CD4-positive, alpha-beta memory T cell (primary cell): ENCODE data around the gene ASIC4. TPM values are rescaled to one million over a fixed set of nuclear protein-coding genes. Genes with fewer than 3 reads are reported as not detected.

Source experiments
- CTCF ChIA-PET: fragments of 350-600 bp; sonication (Branson Sonifier 250); formaldehyde crosslinking; loops from one replicate; lab custom pipeline; 2021; ENCODE audit warnings: inconsistent platforms; ENCODE audit not compliant: partially characterized antibody; lab: Charles Lee
- POLR2A ChIA-PET: fragments of 350-600 bp; sonication (Branson Sonifier 250); formaldehyde crosslinking; loops from one replicate; lab custom pipeline; 2021; ENCODE audit not compliant: partially characterized antibody; lab: Charles Lee
- DNase-seq, 5 donors: peaks; one replicate each; pipeline versions ENCODE4 v3.0.0 to v3.0.0-alpha.2; 2020 to 2022; ENCODE audit warnings: mixed read lengths in 1 of 5
- H3K27ac ChIP-seq: one replicate; pipeline ENCODE4 v1.7.0; 2013; ENCODE audit warnings: low read depth, low read length
- H3K27me3 ChIP-seq: 2 replicates; pipeline ENCODE4 v1.7.0; 2013; ENCODE audit warnings: mild to moderate bottlenecking, low read length, moderate library complexity; ENCODE audit not compliant: insufficient read depth
- H3K36me3 ChIP-seq: 2 replicates; pipeline ENCODE4 v1.7.0; 2013; ENCODE audit warnings: mild to moderate bottlenecking, low read length, moderate library complexity; ENCODE audit not compliant: insufficient read depth
- H3K4me1 ChIP-seq: 2 replicates; pipeline ENCODE4 v1.7.0; 2013; ENCODE audit warnings: mild to moderate bottlenecking, low read length, moderate library complexity; ENCODE audit not compliant: insufficient read depth
- H3K4me3 ChIP-seq, 2 donors: one replicate each; pipeline ENCODE4 v1.7.0; 2013; ENCODE audit warnings: low read length in 2 of 2, mild to moderate bottlenecking in 1 of 2
- H3K9me3 ChIP-seq, 2 donors: one replicate each; pipeline ENCODE4 v1.7.0; 2013; ENCODE audit warnings: low read length in 2 of 2, control low read depth in 1 of 2; ENCODE audit not compliant: control insufficient read depth in 1 of 2
- H3K27ac Mint-ChIP-seq, 7 donors: one replicate each; pipeline ENCODE4 v1.8.0; 2020 to 2021; ENCODE audit warnings: mixed read lengths in 7 of 7, mild to moderate bottlenecking in 6 of 7, inconsistent platforms in 3 of 7, moderate library complexity in 3 of 7
- H3K27me3 Mint-ChIP-seq, 2 donors: one replicate each; pipeline ENCODE4 v1.8.0; 2020 to 2021; ENCODE audit warnings: mixed read lengths in 2 of 2
- H3K36me3 Mint-ChIP-seq, 2 donors: one replicate each; pipeline ENCODE4 v1.8.0; 2020 to 2021; ENCODE audit warnings: mixed read lengths in 2 of 2, inconsistent platforms in 1 of 2, mild to moderate bottlenecking in 1 of 2
- H3K4me1 Mint-ChIP-seq, 4 donors: one replicate each; pipeline ENCODE4 v1.8.0; 2020 to 2021; ENCODE audit warnings: mixed read lengths in 4 of 4, mild to moderate bottlenecking in 1 of 4
- H3K4me3 Mint-ChIP-seq, 8 donors: one replicate each; pipeline ENCODE4 v1.8.0; 2020 to 2021; ENCODE audit warnings: mixed read lengths in 8 of 8, mild to moderate bottlenecking in 7 of 8, moderate library complexity in 6 of 8, inconsistent platforms in 3 of 8
- H3K9me3 Mint-ChIP-seq, 8 donors: one replicate each; pipeline ENCODE4 v1.8.0; 2020 to 2021; ENCODE audit warnings: mixed read lengths in 8 of 8, mild to moderate bottlenecking in 5 of 8, inconsistent platforms in 3 of 8, moderate library complexity in 1 of 8
- intact Hi-C: fragments of 100-400 bp; cut with micrococcal nuclease; formaldehyde crosslinking; loops from one replicate; pipeline ENCODE4 v1.15.1; 2023
- polyA plus RNA-seq, 2 donors: library from polyadenylated mRNA; unstranded; fragments of 300-500 nt; fragmentation: Illumina TruSeq; gene quantifications; one replicate each; pipeline ENCODE4 v1.2.3, GENCODE V29; 2021
- total RNA-seq, 2 experiments: library from RNA; stranded (reverse); gene quantifications; one replicate each; pipeline ENCODE4 v1.2.3, GENCODE V29; 2021

ASIC4 gene
- total and polyA plus RNA-seq, 4 experiments from 2014 or later: 0.09 to 0.22 TPM; not detected in 2

- H3K27me3 ChIP-seq: peaks cover 3% of the 10 kb centered on the region
- H3K27ac Mint-ChIP-seq: peak overlapping the region in 1 of 7 donors; percentile 65
- intact Hi-C loops: no loop called here
Measured at GRCh38 chr2:219515874-219516629, 1.8 kb downstream of the ASIC4 start.

GRCh38 chr2:219516888-219517287 lies 2.6 kb downstream of the ASIC4 start:
- H3K27ac Mint-ChIP-seq: no peak overlapping the region
- H3K27me3 Mint-ChIP-seq: peaks cover 73% of the 10 kb centered on the region in 2 donors
- H3K4me3 ChIP-seq: no peak overlapping the region

More at GRCh38 chr2:219515874-219516629, 1.8 kb downstream of the ASIC4 start:
- POLR2A ChIA-PET: no interaction called here
- Histone ChIP-seq H3K36me3 (no peaks in the 10 kb centered on the region), H3K9me3 (no peaks in the 10 kb centered on the region), H3K4me3 (no peak overlapping the region), H3K4me1 (peaks cover 11% of the 10 kb centered on the region), H3K27ac (no peak overlapping the region)
- Mint-ChIP-seq H3K36me3 (no peaks in the 10 kb centered on the region), H3K9me3 (no peaks in the 10 kb centered on the region), H3K4me1 (peaks cover 4 to 19% (median 9%) of the 10 kb centered on the region in 4 donors), H3K27me3 (peaks cover 70% of the 10 kb centered on the region in 2 donors), H3K4me3 (peak overlapping the region in 1 of 8 donors; percentile 50)
- no peak for DNase-seq
- CTCF ChIA-PET: interaction anchor here (1.5 to 2.3 kb wide), 2 partner anchors 14 to 21 kb away, joined by 4 to 13 read pairs; a partner anchor contains a TSS

GRCh38 chr2:219517954-219518778 lies 3.9 kb downstream of the ASIC4 start:
- ChIA-PET POLR2A (no interaction called here), CTCF (interaction anchor here (0.7 to 4.1 kb wide), 5 partner anchors 9 to 24 kb away, joined by 3 to 23 read pairs (median 10); no protein-coding TSS in a partner anchor)
- H3K36me3 Mint-ChIP-seq: no peaks in the 10 kb centered on the region
- no peak overlapping the region for H3K4me3 ChIP-seq
- peaks cover 67 to 69% of the 10 kb centered on the region in 2 donors for H3K27me3 Mint-ChIP-seq
- no peak overlapping the region for H3K27ac ChIP-seq
- H3K9me3 ChIP-seq: no peaks in the 10 kb centered on the region
- H3K9me3 Mint-ChIP-seq: no peaks in the 10 kb centered on the region
- intact Hi-C loops: no loop called here
- peaks cover 13% of the 10 kb centered on the region for H3K4me1 ChIP-seq
- DNase-seq: no peak
- no peak overlapping the region for H3K27ac Mint-ChIP-seq
- peaks cover 12% of the 10 kb centered on the region for H3K27me3 ChIP-seq
- peaks cover 9 to 25% (median 15%) of the 10 kb centered on the region in 4 donors for H3K4me1 Mint-ChIP-seq
- H3K4me3 Mint-ChIP-seq: peak overlapping the region in 1 of 8 donors; percentile 6
- H3K36me3 ChIP-seq: no peaks in the 10 kb centered on the region

More at GRCh38 chr2:219516888-219517287, 2.6 kb downstream of the ASIC4 start:
- no peaks in the 10 kb centered on the region for H3K36me3 ChIP-seq
- Mint-ChIP-seq H3K36me3 (no peaks in the 10 kb centered on the region), H3K4me1 (peaks cover 7 to 26% (median 13%) of the 10 kb centered on the region in 4 donors), H3K4me3 (no peak overlapping the region), H3K9me3 (no peaks in the 10 kb centered on the region)
- ChIA-PET POLR2A (interaction anchor here (0.9 kb wide), 1 partner anchor 7 kb away, joined by 3 read pairs; no protein-coding TSS in a partner anchor), CTCF (interaction anchor here (1.5 to 2.3 kb wide), 2 partner anchors 13 to 21 kb away, joined by 4 to 13 read pairs; a partner anchor contains a TSS)
- H3K27ac ChIP-seq: no peak overlapping the region
- intact Hi-C loops: no loop called here
- DNase-seq: no peak
- no peaks in the 10 kb centered on the region for H3K9me3 ChIP-seq
- peaks cover 11% of the 10 kb centered on the region for H3K4me1 ChIP-seq
- H3K27me3 ChIP-seq: peaks cover 10% of the 10 kb centered on the region

- Histone ChIP-seq H3K4me1 (peaks cover 10% of the 10 kb centered on the region), H3K27me3 (peaks cover 25% of the 10 kb centered on the region), H3K36me3 (no peaks in the 10 kb centered on the region), H3K9me3 (no peaks in the 10 kb centered on the region), H3K27ac (no peak overlapping the region), H3K4me3 (no peak overlapping the region)
- ChIA-PET CTCF (interaction anchor here (1.2 to 4.1 kb wide), 6 partner anchors 8 to 60 kb away, joined by 4 to 23 read pairs (median 8); no protein-coding TSS in a partner anchor), POLR2A (no interaction called here)
- Mint-ChIP-seq H3K4me3 (no peak overlapping the region), H3K9me3 (no peaks in the 10 kb centered on the region), H3K4me1 (peaks cover 10 to 19% (median 13%) of the 10 kb centered on the region in 4 donors), H3K27ac (no peak overlapping the region), H3K27me3 (peaks cover 68 to 71% of the 10 kb centered on the region in 2 donors), H3K36me3 (no peaks in the 10 kb centered on the region)
- DNase-seq: no peak
- intact Hi-C loops: no loop called here
Measured at GRCh38 chr2:219519526-219519916, 5.2 kb downstream of the ASIC4 start.

- Mint-ChIP-seq H3K4me1 (peaks cover 10 to 19% (median 13%) of the 10 kb centered on the region in 4 donors), H3K4me3 (no peak overlapping the region), H3K36me3 (no peaks in the 10 kb centered on the region), H3K9me3 (no peaks in the 10 kb centered on the region), H3K27me3 (peaks cover 68 to 74% of the 10 kb centered on the region in 2 donors), H3K27ac (peak overlapping the region in 1 of 7 donors; percentile 41)
- peaks cover 29% of the 10 kb centered on the region for H3K27me3 ChIP-seq
- POLR2A ChIA-PET: no interaction called here
- DNase-seq: no peak
- intact Hi-C loops: no loop called here
- H3K36me3 ChIP-seq: no peaks in the 10 kb centered on the region
- H3K4me1 ChIP-seq: peaks cover 10% of the 10 kb centered on the region
- H3K9me3 ChIP-seq: no peaks in the 10 kb centered on the region
- no peak overlapping the region for H3K27ac ChIP-seq
- no peak overlapping the region for H3K4me3 ChIP-seq
- CTCF ChIA-PET: interaction anchor here (0.9 to 4.1 kb wide), 7 partner anchors 8 to 115 kb away, joined by 3 to 23 read pairs (median 4); no protein-coding TSS in a partner anchor
Measured at GRCh38 chr2:219520079-219520478, 5.8 kb downstream of the ASIC4 start.

- intact Hi-C loops: no loop called here
- H3K4me3 ChIP-seq: no peak overlapping the region
- no peak for DNase-seq
- Mint-ChIP-seq H3K4me1 (peaks cover 10 to 19% (median 12%) of the 10 kb centered on the region in 4 donors), H3K9me3 (no peaks in the 10 kb centered on the region), H3K4me3 (peak overlapping the region in 3 of 8 donors; percentile 2 to 73 (median 3)), H3K27ac (peak overlapping the region in 2 of 7 donors; percentile 17 to 54), H3K27me3 (peaks cover 67 to 79% of the 10 kb centered on the region in 2 donors), H3K36me3 (no peaks in the 10 kb centered on the region)
- no peaks in the 10 kb centered on the region for H3K9me3 ChIP-seq
- H3K27ac ChIP-seq: no peak overlapping the region
- no peaks in the 10 kb centered on the region for H3K36me3 ChIP-seq
- peaks cover 29% of the 10 kb centered on the region for H3K27me3 ChIP-seq
- CTCF ChIA-PET: interaction anchor here (0.7 to 4.1 kb wide), 7 partner anchors 9 to 117 kb away, joined by 3 to 23 read pairs (median 4); no protein-coding TSS in a partner anchor
- POLR2A ChIA-PET: interaction anchor here (0.5 kb wide), 1 partner anchor 944 kb away, joined by 3 read pairs; no protein-coding TSS in a partner anchor
- H3K4me1 ChIP-seq: peaks cover 10% of the 10 kb centered on the region
Measured at GRCh38 chr2:219521066-219521880, 7.0 kb downstream of the ASIC4 start.
